Activated naive CD4-positive, alpha-beta T cell treated with anti-CD3 and anti-CD28 coated beads, Interleukin-2, amount 10 ng/mL, durations not matched to agents 7 days and 5 days (primary cell): ENCODE results near the gene TSPOAP1.
A peak's percentile ranks its signal among the peaks of the same experiment; 100 is the strongest.
"Not testable (repeated sequence)": the region's sequence is repeated elsewhere in the genome, so short reads cannot be mapped to it uniquely, and the experiment has no call there.

Source experiments
- CTCF ChIA-PET: fragments of 350-600 bp; sonication (Branson Sonifier 250); formaldehyde crosslinking; loops from one replicate; lab custom pipeline; 2021; ENCODE audit warnings: antibody characterized with exemption; lab: Charles Lee
- DNase-seq: peaks from one replicate; pipeline ENCODE4 v3.0.0-alpha.2; 2020
- H3K27ac Mint-ChIP-seq: one replicate; pipeline ENCODE4 v1.8.0; 2021; ENCODE audit warnings: mild to moderate bottlenecking, moderate library complexity, mixed read lengths
- H3K27me3 Mint-ChIP-seq: one replicate; pipeline ENCODE4 v1.8.0; 2021; ENCODE audit warnings: mild to moderate bottlenecking, mixed read lengths
- H3K36me3 Mint-ChIP-seq: one replicate; pipeline ENCODE4 v1.8.0; 2021; ENCODE audit warnings: mixed read lengths
- H3K4me1 Mint-ChIP-seq: one replicate; pipeline ENCODE4 v1.8.0; 2021; ENCODE audit warnings: mixed read lengths
- H3K4me3 Mint-ChIP-seq: one replicate; pipeline ENCODE4 v1.8.0; 2021; ENCODE audit warnings: mild to moderate bottlenecking, moderate library complexity, mixed read lengths
- H3K9me3 Mint-ChIP-seq: one replicate; pipeline ENCODE4 v1.8.0; 2021; ENCODE audit warnings: mixed read lengths

Gene TSPOAP1

DNA sequence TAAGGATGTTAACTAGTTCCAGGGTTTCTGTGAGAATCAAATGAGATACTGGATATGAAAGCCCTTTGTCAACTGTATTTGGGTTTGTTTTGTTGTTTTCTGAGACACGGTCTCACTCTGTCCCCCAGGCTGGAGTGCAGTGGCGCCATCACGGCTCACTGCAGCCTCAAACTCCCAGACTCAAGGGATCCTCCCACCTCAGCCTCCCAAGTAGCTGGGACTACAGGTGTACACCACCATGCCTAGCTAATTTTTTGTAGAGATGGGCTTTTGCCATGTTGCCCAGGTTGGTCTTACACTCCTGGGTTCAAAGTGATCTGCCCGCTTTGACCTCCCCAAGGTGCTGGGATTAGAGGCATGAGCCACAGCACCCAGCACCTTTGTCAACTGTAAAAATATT is 14.5 kb upstream of the TSPOAP1 start:
- Mint-ChIP-seq H3K4me3 (peak overlapping the region; percentile 99), H3K27me3 (no peaks in the 10 kb centered on the region), H3K9me3 (no peaks in the 10 kb centered on the region), H3K4me1 (peaks cover 77% of the 10 kb centered on the region), H3K36me3 (peaks cover 80% of the 10 kb centered on the region), H3K27ac (peak overlapping the region; percentile 99)
- no peak for DNase-seq
- CTCF ChIA-PET = interaction anchor here (1.2 to 6.5 kb wide), 9 partner anchors 9 to 74 kb away, joined by 3 to 114 read pairs (median 21); partner anchors contain the start of genes RNF43, SUPT4H1 and TSPOAP1

DNA sequence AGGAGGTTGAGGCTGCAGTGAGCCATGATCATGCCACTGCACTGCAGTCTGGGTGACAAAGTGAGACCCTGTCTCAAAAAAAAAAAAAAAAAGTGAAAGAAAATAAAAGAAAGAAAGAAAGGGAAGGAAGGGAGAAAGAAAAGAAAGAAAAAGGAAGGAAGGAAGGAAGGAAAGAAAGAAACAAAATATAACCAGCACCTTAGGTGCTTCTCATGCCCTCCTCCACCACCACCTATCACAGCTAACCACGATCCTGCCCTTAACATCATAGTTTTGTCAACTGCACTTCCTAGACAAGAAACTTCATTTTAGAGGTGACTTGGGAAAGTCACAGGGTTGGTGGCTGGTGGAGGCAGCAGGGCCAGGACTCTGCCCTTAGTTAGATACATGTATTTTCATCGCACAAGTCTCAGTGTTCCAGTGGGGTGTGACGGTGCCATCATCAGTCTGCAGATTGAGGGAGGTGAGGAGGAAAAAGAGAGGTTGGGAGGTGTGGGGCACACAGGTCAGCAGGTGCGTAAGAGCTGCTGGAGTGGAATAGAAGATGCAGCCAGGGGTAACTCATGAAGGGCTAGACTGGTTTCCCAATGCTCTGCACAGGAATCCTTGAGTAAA is 13.4 kb upstream of the TSPOAP1 start:
- Mint-ChIP-seq H3K27me3 (no peaks in the 10 kb centered on the region), H3K4me3 (peak overlapping the region; percentile 99), H3K4me1 (peaks cover 67% of the 10 kb centered on the region), H3K9me3 (no peaks in the 10 kb centered on the region), H3K27ac (peak overlapping the region; percentile 99), H3K36me3 (peaks cover 70% of the 10 kb centered on the region)
- DNase-seq = no peak
- CTCF ChIA-PET = interaction anchor here (1.2 to 6.5 kb wide), 5 partner anchors 7 to 75 kb away, joined by 3 to 114 read pairs (median 8); partner anchors contain the start of genes RNF43, SUPT4H1 and TSPOAP1

DNA sequence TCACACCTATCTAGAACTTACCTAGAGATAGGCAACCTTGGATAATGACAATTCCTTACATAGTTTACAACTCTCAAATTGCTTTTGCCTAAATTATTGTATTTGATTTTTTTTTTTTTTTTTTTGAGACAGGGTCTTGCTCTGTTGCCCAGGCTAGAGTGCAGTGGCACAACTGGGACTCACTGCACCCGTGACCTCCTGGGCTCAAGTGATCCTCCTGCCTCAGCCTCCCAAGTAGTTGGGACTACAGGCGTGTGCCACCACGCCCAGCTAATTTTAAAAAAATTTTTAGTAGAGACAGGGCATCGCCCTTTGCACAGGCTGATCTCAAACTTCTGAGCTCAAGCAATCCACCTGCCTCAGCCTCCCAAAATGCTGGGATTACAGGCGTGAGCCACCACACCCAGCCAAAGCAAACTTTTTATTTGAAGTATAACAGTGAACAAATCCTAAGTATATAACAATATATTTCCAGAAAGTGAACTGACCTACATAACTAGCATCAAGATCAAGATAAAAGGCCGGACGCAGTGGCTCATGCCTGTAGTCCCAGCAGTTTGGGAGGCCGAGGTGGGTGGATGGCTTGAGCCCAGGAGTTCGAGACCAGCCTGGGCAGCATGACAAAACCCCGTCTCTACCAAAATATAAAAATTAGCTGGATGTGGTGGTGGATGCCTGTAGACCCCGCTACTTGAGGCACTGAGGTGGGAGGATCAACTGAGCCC is 12.7 kb upstream of the TSPOAP1 start:
- H3K27ac Mint-ChIP-seq = peak overlapping the region; percentile 99
- peaks cover 67% of the 10 kb centered on the region for H3K4me1 Mint-ChIP-seq
- H3K27me3 Mint-ChIP-seq, DNase-seq, H3K9me3 Mint-ChIP-seq: not testable (repeated sequence)
- peak overlapping the region; percentile 99 for H3K4me3 Mint-ChIP-seq
- H3K36me3 Mint-ChIP-seq = peaks cover 64% of the 10 kb centered on the region
- CTCF ChIA-PET = interaction anchor here (0.7 to 6.5 kb wide), 6 partner anchors 7 to 76 kb away, joined by 3 to 114 read pairs (median 8); partner anchors contain the start of genes RNF43 and TSPOAP1

DNA sequence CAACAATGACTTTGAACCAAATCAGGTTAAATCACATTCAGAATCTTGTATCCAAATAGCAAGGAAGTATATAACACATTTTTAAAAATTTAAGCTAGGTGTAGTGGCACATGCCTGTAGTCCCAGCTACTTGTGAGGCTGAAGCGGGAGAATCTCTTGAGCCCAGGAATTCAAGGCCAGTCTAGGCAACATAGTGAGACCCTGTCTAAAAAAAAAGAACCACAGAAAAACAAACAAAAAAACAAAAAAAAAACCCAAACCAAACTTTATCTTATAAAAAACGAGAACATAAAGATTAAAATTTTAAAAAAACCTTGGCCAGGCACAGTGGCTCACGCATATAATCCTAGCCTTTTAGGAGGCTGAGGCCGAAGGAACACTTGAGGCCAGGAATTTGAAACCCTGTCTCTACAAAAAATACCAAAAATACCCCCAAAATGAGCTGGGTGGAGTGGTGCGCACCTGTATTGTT is 11.8 kb upstream of the TSPOAP1 start:
- H3K36me3 Mint-ChIP-seq = peaks cover 56% of the 10 kb centered on the region
- H3K4me1 Mint-ChIP-seq = peaks cover 64% of the 10 kb centered on the region
- no peaks in the 10 kb centered on the region for H3K9me3 Mint-ChIP-seq
- H3K4me3 Mint-ChIP-seq = peak overlapping the region; percentile 99
- H3K27ac Mint-ChIP-seq = peak overlapping the region; percentile 99
- CTCF ChIA-PET = interaction anchor here (0.6 to 2.7 kb wide), 6 partner anchors 8 to 77 kb away, joined by 3 to 11 read pairs (median 4); partner anchors contain the start of genes RNF43 and TSPOAP1
- H3K27me3 Mint-ChIP-seq = no peaks in the 10 kb centered on the region
- DNase-seq = no peak

DNA sequence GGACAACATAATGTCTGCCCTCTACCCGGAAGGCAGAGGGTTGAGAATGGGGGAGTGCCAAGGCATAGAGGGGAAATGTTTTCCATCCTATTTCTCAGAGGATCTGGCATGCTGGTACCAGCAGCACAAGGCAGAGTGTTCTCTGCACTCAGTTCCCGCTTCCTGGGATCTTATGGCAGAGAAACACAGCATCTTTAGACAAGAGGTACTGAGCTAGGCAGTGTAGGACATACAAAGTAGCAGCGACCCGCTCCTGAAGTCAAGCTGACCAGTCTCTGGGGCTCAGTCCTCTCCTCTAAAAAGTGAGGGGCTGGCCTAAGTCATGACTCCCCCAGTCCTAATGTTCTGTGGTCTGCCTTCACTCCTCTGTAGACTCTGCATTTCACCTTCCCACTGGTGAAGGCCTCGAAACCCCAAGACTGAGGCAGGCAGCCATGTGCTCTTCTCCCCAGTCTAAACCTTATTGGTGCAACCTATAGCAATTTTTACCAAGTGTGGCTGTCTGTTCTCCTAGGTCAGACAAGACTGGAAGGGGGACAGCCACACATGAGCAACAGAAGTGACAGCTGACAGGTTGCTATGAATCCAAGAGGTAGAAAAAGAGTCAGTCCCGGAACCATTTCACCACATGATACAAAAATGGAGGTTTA is 11.3 kb upstream of the TSPOAP1 start:
- no peak for DNase-seq
- peak overlapping the region; percentile 99 for H3K4me3 Mint-ChIP-seq
- H3K36me3 Mint-ChIP-seq = peaks cover 51% of the 10 kb centered on the region
- CTCF ChIA-PET = interaction anchor here (0.6 to 2.7 kb wide), 3 partner anchors 12 to 22 kb away, joined by 3 to 11 read pairs (median 6); no protein-coding TSS in a partner anchor
- no peaks in the 10 kb centered on the region for H3K9me3 Mint-ChIP-seq
- H3K27ac Mint-ChIP-seq = peak overlapping the region; percentile 99
- H3K4me1 Mint-ChIP-seq = peaks cover 58% of the 10 kb centered on the region
- H3K27me3 Mint-ChIP-seq = no peaks in the 10 kb centered on the region

DNA sequence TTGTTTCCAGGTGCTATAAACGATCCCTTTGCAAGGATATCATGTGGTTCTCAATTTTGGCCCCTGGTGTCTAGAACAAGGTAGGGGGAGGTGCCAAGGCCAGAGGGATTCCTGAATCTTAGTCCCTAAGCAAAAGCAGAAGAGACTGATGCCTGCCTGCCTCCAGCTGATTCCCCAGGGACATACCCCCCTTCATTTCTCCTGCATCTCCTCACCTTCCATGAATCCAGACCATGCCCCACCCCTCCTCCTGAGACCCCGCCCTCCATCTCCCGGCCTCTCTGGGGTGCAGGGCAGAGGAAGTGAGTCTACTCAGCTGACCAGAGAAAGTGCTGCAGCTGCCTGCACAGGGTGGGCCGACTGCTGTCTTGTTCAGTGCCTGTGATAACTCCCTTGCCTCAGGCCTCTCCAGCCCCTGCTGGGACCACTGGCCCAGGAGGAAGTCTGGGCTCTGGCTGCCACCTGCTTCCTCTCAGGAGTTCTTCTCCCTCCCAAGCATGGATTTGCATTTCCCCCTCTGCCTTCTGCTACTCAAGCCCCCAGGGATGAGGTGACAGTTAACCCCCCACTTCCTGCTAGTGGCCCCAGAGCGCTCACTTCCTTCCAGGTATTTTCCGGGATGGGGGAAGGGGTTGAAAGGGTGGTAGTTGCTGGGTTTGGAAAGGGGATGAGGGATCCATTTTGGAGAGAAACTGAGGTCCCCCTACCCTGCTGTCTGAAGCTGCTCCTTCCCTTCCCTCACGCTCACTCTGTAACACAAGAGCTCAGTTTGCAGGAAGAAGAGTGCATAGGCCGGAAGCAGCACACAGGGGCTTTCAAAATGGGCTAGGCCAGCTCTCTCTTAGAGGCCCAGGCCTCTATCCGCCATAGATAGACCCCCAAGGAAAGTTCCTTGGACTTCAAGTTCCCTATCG is 10.5 kb upstream of the TSPOAP1 start:
- Mint-ChIP-seq H3K4me1 (peaks cover 56% of the 10 kb centered on the region), H3K36me3 (peaks cover 52% of the 10 kb centered on the region), H3K4me3 (peak overlapping the region; percentile 99), H3K27ac (peak overlapping the region; percentile 99), H3K9me3 (no peaks in the 10 kb centered on the region), H3K27me3 (no peaks in the 10 kb centered on the region)
- peak; percentile 81 for DNase-seq
- CTCF ChIA-PET = interaction anchor here (1.5 to 9.3 kb wide), 4 partner anchors 6 to 22 kb away, joined by 6 to 114 read pairs (median 14); partner anchors contain the start of gene SUPT4H1

DNA sequence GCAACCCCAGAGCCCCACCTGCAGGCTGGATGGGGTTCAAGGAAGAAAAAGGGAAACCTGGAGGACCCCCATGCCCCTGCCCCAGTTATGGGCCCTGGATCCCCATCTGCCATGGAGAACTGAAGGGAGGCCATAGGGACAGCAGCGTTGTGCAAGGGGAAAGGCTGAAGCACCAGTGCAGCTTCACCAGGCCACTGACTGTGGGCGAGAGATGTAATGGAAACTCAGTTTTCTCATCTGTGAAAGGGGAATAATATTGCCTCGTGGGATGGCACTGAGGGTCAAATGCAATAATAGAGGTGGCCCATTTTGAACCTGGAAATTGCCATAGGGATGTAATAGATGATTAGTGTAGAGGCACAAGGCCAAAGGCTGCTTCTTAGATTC is 9.9 kb upstream of the TSPOAP1 start:
- H3K4me3 Mint-ChIP-seq = peak overlapping the region; percentile 99

DNA sequence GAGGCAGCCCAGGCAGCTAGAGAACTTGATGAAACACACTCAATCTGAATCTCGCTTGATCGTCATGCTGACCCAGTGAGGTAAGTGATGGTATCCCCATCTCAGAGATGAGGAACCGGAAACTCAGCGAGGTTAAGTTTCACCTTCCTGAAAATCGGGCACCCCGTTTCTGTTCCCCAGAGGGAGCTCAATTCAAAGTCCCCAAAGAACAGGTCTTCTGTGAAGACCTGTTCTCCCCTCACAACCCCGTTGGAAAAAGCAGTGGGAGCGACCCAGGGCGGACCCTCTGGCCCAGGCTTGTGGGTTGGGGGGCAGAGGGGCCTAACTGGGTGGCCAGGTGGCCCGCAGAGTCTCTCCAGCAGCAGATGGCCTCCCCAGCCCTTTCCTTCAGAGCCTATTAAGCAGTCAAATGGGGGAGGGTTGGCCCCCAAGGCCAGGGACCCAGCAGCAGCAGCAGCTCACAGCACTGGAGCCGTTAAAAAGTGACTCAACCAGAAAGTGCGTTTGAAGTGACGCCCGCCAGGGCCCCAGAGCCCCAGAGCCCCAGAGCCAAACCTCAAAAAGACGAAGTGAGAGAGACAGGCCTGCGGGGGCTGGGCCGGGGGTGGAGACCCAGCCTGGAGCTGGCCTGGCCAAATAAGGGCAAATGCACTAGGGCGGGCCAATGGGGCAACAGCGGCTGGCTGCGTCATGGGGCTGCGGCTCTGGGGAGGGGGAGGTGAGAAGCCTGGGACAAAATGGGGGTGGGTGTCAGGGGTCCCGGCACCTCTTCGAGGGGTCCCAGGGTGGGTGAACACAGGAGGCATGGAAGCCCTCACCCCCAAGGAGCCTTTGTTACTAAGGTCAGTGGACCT is 9.2 kb upstream of the TSPOAP1 start:
- peak overlapping the region; percentile 99 for H3K4me3 Mint-ChIP-seq
- H3K4me1 Mint-ChIP-seq = peaks cover 44% of the 10 kb centered on the region
- CTCF ChIA-PET = interaction anchor here (1.2 to 9.3 kb wide), 6 partner anchors 7 to 80 kb away, joined by 4 to 114 read pairs (median 8); partner anchors contain the start of genes RNF43 and SUPT4H1
- no peaks in the 10 kb centered on the region for H3K27me3 Mint-ChIP-seq
- H3K9me3 Mint-ChIP-seq = no peaks in the 10 kb centered on the region
- H3K36me3 Mint-ChIP-seq = peaks cover 48% of the 10 kb centered on the region
- DNase-seq = peak; percentile 96
- H3K27ac Mint-ChIP-seq = peak overlapping the region; percentile 99

More for the DNA sequence above, 9.9 kb upstream of the TSPOAP1 start:
- no peak for DNase-seq
- Mint-ChIP-seq H3K27me3 (no peaks in the 10 kb centered on the region), H3K9me3 (no peaks in the 10 kb centered on the region), H3K36me3 (peaks cover 51% of the 10 kb centered on the region), H3K27ac (peak overlapping the region; percentile 99), H3K4me1 (peaks cover 50% of the 10 kb centered on the region)
- CTCF ChIA-PET = interaction anchor here (1.4 to 9.3 kb wide), 5 partner anchors 6 to 79 kb away, joined by 8 to 114 read pairs (median 11); partner anchors contain the start of genes RNF43 and SUPT4H1

DNA sequence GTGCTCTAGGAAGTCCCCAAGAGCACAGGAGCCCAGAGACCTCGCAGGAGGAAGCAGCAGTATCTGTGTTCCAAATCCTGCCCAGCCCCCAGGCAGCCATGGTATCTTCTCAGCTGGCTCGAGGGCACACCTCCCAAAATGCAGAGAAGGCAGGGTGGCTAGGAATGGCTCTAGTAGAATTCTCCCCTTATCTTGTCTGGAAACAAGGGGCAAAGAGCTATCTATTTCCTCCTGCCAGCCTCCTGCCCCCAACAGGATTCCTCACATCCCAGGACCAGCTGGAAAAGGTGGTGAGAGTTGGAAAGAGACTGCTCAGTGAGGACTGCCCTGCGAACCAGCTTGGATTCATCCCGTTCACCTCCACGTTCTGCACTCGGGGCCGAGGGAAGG is 8.6 kb upstream of the TSPOAP1 start:
- CTCF ChIA-PET = interaction anchor here (1.2 to 9.3 kb wide), 7 partner anchors 8 to 80 kb away, joined by 3 to 114 read pairs (median 8); partner anchors contain the start of genes RNF43 and SUPT4H1
- H3K4me1 Mint-ChIP-seq = peaks cover 37% of the 10 kb centered on the region
- H3K27me3 Mint-ChIP-seq = peaks cover 2% of the 10 kb centered on the region
- peak; percentile 75 for DNase-seq
- H3K4me3 Mint-ChIP-seq = peak overlapping the region; percentile 99
- peak overlapping the region; percentile 99 for H3K27ac Mint-ChIP-seq
- peaks cover 44% of the 10 kb centered on the region for H3K36me3 Mint-ChIP-seq
- no peaks in the 10 kb centered on the region for H3K9me3 Mint-ChIP-seq

DNA sequence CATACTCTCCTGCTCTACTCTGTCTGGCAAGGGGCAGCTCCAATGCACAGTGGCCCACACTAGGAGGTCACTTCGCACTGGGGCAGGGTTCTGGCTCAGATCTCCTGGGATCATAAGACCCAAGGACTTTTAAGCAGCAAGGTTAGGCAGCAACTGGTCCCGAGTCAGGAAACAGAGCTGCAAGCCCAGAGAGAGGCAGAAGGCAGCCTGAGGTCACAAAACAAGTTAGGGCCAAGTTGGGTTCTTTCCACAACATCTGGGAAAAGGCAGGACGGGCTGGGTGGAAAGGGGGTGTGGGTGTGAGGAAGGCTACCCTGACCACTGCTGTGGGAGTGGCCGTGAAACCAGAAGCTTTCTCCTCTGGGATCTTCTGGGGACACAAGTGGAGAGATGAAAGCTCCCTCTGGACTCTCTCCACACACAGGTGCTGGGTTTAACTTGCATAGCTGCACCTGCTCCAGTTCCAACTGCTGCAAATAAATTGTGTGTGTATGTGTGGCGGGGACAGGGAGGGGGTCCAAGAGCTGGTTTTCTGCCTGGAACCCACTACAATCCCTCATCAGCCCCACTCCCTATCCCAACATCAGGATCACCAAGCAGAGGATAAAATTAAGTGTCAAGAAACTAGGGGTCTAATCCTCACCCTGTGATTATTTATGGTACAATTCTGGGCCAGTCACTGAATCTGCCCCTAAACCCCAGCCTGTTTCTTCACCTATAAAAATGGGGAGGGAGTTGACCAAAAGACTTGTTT is 8.0 kb upstream of the TSPOAP1 start:
- H3K27ac Mint-ChIP-seq = peak overlapping the region; percentile 99
- DNase-seq = no peak
- H3K9me3 Mint-ChIP-seq = no peaks in the 10 kb centered on the region
- CTCF ChIA-PET = interaction anchor here (1.2 to 9.3 kb wide), 9 partner anchors 8 to 81 kb away, joined by 3 to 114 read pairs (median 7); partner anchors contain the start of genes RNF43 and SUPT4H1
- peak overlapping the region; percentile 99 for H3K4me3 Mint-ChIP-seq
- peaks cover 8% of the 10 kb centered on the region for H3K27me3 Mint-ChIP-seq
- H3K4me1 Mint-ChIP-seq = peaks cover 32% of the 10 kb centered on the region
- H3K36me3 Mint-ChIP-seq = peaks cover 44% of the 10 kb centered on the region

DNA sequence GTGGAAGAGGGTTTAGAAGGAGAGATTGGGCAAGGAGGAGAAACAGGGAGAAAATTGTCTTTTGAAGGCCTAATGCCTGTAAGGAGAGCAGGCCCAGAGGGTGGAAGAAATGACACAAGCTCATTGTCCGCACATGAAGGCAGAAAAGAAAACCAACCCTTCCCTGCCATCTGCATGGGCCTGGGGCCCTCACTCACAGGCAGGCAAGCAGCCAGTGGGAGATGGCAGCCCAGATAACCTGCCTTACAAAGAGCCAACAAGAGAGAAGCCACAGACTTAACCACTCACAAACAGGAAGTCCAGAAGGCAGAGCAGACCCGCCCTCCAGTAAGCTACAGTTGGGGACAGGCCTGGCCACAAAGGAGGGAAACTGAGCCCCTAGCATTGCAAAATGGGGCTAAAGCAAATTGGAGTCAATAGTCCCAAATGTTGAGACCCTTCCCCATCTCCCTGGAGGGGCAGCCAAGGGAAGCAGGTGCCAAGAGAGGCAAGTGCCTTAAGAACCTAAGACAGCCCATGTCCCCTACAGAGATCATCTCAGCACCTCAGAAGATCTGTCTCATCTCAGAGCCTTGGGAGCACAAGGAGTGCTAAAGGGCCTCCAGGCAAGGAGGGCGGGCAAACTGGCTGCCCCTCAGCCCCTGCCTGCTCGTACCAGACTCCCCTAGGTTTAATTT is 7.3 kb upstream of the TSPOAP1 start:
- CTCF ChIA-PET = interaction anchor here (1.4 to 9.3 kb wide), 5 partner anchors 9 to 82 kb away, joined by 3 to 114 read pairs (median 6); partner anchors contain the start of genes RNF43 and SUPT4H1
- H3K27me3 Mint-ChIP-seq = peaks cover 14% of the 10 kb centered on the region

More for the DNA sequence above, 7.3 kb upstream of the TSPOAP1 start:
- Mint-ChIP-seq H3K9me3 (no peaks in the 10 kb centered on the region), H3K27ac (peak overlapping the region; percentile 99), H3K36me3 (peaks cover 50% of the 10 kb centered on the region), H3K4me1 (peaks cover 29% of the 10 kb centered on the region), H3K4me3 (peak overlapping the region; percentile 99)
- peak; percentile 88 for DNase-seq
